ENCODE data around the gene PARVA. TPM values are rescaled to one million over a fixed set of nuclear protein-coding genes. Genes with fewer than 3 reads are reported as not detected.

PARVA gene
- total and polyA plus RNA-seq, 2 donors from 2014 or later = 25.1 to 80.3 TPM

- H3K36me3 ChIP-seq (ENCODE audit: control insufficient read depth in 2 of 3, insufficient read depth in 3 of 3, low read length in 3 of 3) = no peaks in the 10 kb centered on the region
- DNase-seq (no peak), FAIRE-seq (no peak)
- intact Hi-C loops (cut with DNase I) = no loop called here
- no peaks in the 10 kb centered on the region for H3K27me3 ChIP-seq (ENCODE audit: control insufficient read depth, insufficient read depth, low read length)
- no peak overlapping the region for H3K27ac ChIP-seq (ENCODE audit: low read depth in 2 of 2, low read length in 2 of 2)
- no peak overlapping the region for H3K9ac ChIP-seq (ENCODE audit: low read length in 3 of 3)
- H3K9me3 ChIP-seq (ENCODE audit: control insufficient read depth in 2 of 3, insufficient read depth in 1 of 3, low read length in 3 of 3) = no peaks in the 10 kb centered on the region
- H3K4me3 ChIP-seq (ENCODE audit: low read length in 3 of 3) = no peak overlapping the region
- peaks cover 0 to 7% (median 6%) of the 10 kb centered on the region in 3 donors for H3K4me1 ChIP-seq (ENCODE audit: control insufficient read depth in 2 of 3, insufficient read depth in 2 of 3, low read depth in 1 of 3, low read length in 3 of 3)
- no peak for TF ChIP-seq CTCF (IDR thresholded peaks at IDR 0.05; ENCODE audit: borderline replicate concordance, extremely low read depth, insufficient read depth)
Observed at GRCh38 chr11:12560861-12561260, 183.5 kb downstream of the PARVA start.

- TF ChIP-seq CTCF (IDR thresholded peaks at IDR 0.05; ENCODE audit: borderline replicate concordance, extremely low read depth, insufficient read depth) = no peak
- no peaks in the 10 kb centered on the region for H3K36me3 ChIP-seq (ENCODE audit: control insufficient read depth in 2 of 3, insufficient read depth in 3 of 3, low read length in 3 of 3)
- no peaks in the 10 kb centered on the region for H3K27me3 ChIP-seq (ENCODE audit: control insufficient read depth, insufficient read depth, low read length)
- H3K9me3 ChIP-seq (ENCODE audit: control insufficient read depth in 2 of 3, insufficient read depth in 1 of 3, low read length in 3 of 3) = no peaks in the 10 kb centered on the region
- FAIRE-seq = peak; percentile 8
- intact Hi-C loops (cut with DNase I) = no loop called here
- no peak overlapping the region for H3K4me3 ChIP-seq (ENCODE audit: low read length in 3 of 3)
- DNase-seq = no peak
- H3K9ac ChIP-seq (ENCODE audit: low read length in 3 of 3) = no peak overlapping the region
- H3K27ac ChIP-seq (ENCODE audit: low read depth in 2 of 2, low read length in 2 of 2) = no peak overlapping the region
- no peaks in the 10 kb centered on the region for H3K4me1 ChIP-seq (ENCODE audit: control insufficient read depth in 2 of 3, insufficient read depth in 2 of 3, low read depth in 1 of 3, low read length in 3 of 3)
Observed at GRCh38 chr11:12564012-12564411, 186.6 kb downstream of the PARVA start.

DNA sequence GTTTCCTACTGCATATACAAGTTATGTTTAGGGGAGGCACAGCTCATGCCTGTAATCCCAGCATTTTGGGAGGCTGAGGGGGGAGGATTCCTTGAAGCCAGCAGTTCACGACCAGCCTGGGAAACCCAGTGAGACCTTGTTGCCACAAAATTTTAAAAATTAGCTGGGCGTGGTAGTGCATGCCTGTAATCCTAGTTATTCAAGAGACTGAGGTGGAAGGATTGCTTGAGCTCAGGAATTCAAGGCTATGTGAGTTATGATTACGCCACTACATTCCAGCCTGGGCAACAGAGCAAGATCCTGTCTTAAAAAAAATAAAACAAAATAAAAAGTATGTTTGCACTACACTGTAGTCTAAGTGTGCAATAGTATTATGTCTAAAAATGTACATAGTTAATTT, 188.0 kb downstream of the PARVA start:
- no peaks in the 10 kb centered on the region for H3K4me1 ChIP-seq (ENCODE audit: control insufficient read depth in 2 of 3, insufficient read depth in 2 of 3, low read depth in 1 of 3, low read length in 3 of 3)
- no peaks in the 10 kb centered on the region for H3K27me3 ChIP-seq (ENCODE audit: control insufficient read depth, insufficient read depth, low read length)
- intact Hi-C loops (cut with DNase I) = no loop called here
- no peak for TF ChIP-seq CTCF (IDR thresholded peaks at IDR 0.05; ENCODE audit: borderline replicate concordance, extremely low read depth, insufficient read depth)
- no peak overlapping the region for H3K27ac ChIP-seq (ENCODE audit: low read depth in 2 of 2, low read length in 2 of 2)
- no peaks in the 10 kb centered on the region for H3K36me3 ChIP-seq (ENCODE audit: control insufficient read depth in 2 of 3, insufficient read depth in 3 of 3, low read length in 3 of 3)
- no peak for DNase-seq
- FAIRE-seq = no peak
- H3K9me3 ChIP-seq (ENCODE audit: control insufficient read depth in 2 of 3, insufficient read depth in 1 of 3, low read length in 3 of 3) = no peaks in the 10 kb centered on the region
- no peak overlapping the region for H3K4me3 ChIP-seq (ENCODE audit: low read length in 3 of 3)
- no peak overlapping the region for H3K9ac ChIP-seq (ENCODE audit: low read length in 3 of 3)

All from kidney (tissue), 14 donors.